HL-60/S4 (cell line): ENCODE measurements around the gene MX2.

Experiments
- in situ Hi-C: fragments of 300-500 bp; cut with MboI; formaldehyde crosslinking; loops from 2 replicates; pipeline ENCODE4 v1.14.3; 2022; ENCODE audit warnings: low sequenced_read_pairs

Gene MX2

DNA sequence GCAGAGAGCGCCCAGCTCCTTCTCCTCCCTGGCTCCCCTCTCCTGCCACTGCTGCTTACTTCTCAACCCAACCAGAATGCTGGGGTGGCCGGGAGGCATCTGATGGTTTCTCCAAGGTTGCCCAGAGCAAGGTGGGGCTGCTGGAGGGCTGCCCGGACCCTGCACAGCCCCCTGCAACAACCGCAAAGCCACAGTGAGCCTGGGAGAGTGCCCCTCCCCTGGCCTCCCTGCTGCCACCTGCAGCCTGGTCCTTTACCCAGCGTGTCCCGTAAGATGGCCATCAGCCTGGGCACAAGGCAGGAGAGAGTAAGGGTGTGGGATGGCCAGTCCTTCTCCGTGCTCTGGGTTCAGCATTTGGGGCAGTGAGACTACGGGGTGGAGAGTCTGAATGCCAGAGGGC is 17.0 kb downstream of the MX2 start:
- in situ Hi-C loops: no loop called here

DNA sequence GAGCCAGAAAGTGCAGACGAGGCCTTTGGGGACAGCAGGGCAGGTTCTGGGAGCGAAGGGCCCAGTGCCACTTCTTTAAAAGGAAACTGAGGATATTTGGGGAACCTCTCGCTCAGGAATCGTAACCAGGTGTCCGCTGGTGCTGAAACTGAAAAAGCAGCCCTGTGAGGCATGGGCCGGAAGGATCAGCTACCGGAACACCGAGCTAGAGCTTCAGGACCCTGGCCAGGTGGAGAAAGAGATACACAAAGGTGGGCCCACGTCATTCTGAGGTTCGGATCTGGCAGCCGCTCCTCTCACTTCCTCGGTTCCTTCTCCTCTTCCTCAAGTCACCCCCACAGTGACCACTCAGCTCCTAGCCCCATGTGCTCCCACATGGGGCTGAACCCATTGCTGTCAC is 18.1 kb downstream of the MX2 start:
- in situ Hi-C loops: no loop called here

DNA sequence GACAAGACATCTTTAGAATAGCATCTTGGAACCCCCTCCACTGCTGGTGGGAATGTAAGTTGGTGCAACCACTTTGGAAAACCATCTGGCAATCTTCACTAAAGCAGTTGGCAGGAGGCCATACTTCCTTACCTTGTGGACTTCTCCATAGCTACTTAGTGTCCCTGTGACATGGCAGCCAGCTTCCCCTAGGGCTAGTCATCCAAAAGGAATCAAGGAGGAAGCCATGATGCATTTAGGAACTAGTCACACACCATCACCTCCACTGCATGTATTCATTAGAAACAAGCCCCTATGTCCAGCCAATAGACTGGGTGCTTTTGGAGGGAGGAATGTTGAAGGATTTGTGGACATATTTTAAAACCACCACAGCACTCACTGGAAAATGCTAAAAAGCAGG is 19.9 kb downstream of the MX2 start:
- in situ Hi-C loops: no loop called here

DNA sequence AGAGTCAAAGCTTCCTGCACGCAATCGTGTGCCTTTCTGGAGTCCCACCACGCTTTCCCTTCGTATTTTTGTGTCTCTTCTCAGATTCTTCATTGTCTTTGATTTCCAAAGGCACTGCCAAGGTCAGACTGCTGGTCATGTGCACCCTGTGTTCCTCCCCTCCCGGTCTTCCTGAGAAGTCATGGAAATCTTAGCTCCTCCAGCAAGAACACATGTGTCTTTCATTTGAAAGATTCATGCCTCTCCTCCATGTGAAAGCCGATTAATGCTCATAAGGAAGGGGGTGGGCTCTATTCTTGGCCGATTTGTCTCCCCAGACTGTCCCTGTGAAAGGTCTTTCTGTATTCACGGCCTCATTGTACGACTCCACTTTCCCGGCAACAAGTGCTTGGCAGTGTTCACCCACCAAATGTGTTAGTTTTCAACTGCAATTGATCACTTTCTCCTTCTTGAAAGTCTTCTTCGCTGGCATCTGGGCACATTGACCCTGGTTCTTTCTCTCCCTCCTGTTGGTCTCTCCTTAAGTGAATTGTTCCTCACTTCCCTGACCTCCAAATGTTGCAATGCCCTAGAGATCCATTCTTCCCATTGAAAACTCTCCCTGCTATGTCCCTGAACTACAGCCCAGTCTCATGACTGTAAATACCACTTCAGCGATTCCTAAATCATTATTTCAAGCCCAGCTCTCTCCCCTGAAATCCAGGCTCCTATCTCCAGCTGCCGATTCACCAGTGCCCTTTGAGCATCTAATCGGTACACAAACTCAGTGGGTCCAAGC is 25.4 kb downstream of the MX2 start:
- in situ Hi-C loops: no loop called here

GRCh38 chr21:41387824-41388223 is 26.0 kb downstream of the MX2 start:
- in situ Hi-C loops: no loop called here

GRCh38 chr21:41388259-41388658 is 26.4 kb downstream of the MX2 start:
- in situ Hi-C loops: no loop called here

DNA sequence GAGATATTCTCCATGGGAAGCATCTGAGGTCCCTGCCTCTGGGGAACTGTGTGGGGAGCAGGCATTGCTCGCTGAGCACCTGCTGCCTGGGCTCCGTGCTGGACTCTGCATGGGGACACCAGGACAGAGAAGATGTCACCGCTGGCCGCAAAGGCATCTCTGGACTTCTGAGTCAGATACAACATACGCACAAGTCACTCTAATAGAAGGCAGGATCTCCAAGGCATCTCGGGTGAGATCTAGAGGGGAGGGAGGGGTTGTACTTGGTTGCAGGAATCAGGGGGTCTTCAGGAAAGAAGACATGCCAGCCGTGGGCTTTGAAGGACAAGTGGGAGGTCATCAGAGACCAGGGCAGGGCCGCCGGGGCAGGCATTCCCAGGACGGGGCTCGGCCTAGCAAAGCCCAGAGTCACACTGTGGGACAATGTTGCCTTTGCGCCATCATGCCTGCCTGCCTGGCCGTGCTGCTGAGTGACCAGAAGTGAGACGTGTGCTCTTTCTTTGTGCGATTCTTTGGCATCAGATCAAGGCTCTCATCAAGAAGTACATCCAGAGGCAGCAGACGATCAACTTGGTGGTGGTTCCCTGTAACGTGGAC is 28.3 kb downstream of the MX2 start:
- in situ Hi-C loops: no loop called here

- in situ Hi-C loops: no loop called here
Measured at GRCh38 chr21:41393876-41394465, 32.1 kb downstream of the MX2 start.

DNA sequence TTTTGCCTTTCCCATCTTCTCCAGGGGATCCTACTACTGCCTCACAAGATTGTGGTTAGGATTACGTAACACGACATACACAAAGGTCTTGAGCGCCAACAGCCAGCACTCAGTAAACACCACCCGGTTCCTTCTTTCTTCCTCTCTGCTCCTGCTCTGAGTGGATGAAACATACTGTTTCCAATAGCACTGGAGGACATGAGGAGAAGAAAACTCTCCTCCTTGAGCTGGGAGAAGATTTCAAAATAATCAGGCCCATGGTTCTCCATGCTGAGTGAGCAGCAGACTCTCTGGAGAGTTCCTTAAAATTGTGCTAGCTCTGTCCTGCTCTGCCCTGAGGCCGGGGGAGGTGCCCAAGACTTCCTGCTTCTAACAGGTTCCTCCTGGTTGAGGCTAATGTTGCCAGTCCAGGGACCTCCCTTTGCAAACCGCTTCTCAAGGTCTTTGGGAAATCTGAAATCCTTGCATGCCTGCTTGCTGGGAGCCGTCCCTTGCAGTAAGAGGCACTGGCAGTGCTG is 34.8 kb downstream of the MX2 start:
- in situ Hi-C loops: no loop called here

DNA sequence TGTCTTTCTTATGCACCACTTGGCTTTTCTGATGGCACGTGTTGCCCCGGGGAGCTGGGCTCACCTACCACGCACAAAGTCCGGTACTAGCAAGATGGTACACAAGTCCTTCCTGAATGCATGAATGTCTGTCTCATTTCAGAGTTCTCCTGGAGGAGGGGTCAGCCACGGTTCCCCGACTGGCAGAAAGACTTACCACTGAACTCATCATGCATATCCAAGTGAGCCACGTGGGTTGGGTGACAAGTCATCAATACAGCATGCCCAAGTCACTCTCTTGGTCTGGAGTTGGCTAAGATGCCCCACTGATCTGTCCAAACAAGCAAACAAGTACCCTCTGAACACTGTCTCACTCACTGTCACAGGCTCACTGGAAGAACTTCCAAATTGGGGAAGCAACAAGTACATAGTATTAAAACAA is 35.7 kb downstream of the MX2 start:
- in situ Hi-C loops: no loop called here

GRCh38 chr21:41398251-41398650 is 36.4 kb downstream of the MX2 start:
- in situ Hi-C loops: no loop called here

DNA sequence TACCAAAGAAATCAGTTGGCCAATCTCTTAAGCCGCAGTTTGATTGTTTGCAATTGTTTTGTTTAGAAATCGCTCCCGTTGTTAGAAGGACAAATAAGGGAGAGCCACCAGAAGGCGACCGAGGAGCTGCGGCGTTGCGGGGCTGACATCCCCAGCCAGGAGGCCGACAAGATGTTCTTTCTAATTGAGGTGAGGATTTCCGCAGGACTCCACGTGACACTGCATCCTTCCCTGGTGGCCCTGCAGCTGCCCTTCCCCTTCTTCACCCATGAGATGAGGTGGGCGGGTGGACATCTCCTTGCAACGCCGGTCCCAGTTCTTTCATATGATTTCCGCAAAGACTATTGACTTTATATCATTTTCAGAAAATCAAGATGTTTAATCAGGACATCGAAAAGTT is 37.0 kb downstream of the MX2 start:
- in situ Hi-C loops: no loop called here

GRCh38 chr21:41399246-41399800 is 37.5 kb downstream of the MX2 start:
- in situ Hi-C loops: no loop called here

DNA sequence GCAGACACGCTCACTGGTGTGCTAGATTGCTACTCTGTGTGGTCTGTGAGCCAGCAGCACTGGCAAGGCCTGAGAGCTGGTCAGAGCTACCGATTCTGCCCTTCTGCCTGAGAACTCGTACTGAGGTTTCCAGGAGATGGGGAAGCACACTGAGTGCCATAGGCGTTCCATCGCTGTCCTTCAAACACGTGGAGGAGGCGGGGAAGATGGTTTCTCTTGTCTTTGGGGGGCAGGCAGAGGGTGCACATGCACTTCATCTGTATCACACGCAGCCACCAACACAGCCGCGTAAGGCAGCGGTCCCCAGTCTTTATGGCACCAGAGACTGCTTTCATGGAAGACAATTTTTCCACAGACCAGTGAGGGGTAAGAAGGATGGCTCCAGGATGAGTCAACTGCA is 40.4 kb downstream of the MX2 start:
- in situ Hi-C loops: no loop called here

- in situ Hi-C loops: no loop called here
Measured at GRCh38 chr21:41402796-41403195, 41.0 kb downstream of the MX2 start.

GRCh38 chr21:41403331-41403730 is 41.5 kb downstream of the MX2 start:
- in situ Hi-C loops: no loop called here

- in situ Hi-C loops: no loop called here
Measured at GRCh38 chr21:41403966-41404365, 42.1 kb downstream of the MX2 start.

DNA sequence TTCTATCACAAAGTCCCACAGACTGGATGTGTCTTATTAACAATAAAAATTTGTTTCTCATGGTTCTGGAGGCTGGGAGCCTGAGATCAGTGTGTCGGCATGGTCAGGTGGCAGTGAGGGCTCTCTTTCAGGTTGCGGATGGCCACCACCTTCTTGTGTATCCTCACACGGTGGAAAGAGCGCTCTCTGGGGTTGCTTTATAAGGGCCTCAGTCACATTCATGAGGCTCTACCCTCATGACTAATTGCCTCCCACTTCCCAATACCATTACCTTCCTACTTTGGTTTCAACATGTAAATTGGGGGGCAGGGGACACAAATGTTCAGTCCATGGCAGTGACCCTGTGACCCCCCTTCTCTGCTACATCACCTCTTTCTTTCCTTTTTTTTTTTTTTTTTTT is 43.5 kb downstream of the MX2 start:
- in situ Hi-C loops: no loop called here

DNA sequence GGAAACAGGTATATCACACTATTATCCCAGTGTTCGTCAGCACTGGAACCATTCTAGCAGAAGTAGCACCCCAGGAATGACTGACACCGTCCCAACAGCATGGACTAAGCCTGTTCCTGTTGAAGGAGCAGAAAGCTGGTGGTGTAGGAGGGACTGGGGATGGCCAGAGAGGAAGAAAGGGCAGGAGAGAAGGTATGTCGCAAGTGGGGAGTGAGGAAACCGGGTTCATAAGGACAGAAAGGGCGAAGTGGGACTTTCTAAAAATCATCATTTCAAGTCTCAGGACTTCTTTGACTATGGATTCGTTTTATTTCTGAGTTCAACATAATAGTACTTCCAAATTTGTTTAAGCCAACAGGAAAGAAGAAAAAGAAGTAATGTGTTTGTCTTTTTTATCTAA is 44.5 kb downstream of the MX2 start:
- in situ Hi-C loops: no loop called here

- in situ Hi-C loops: no loop called here
Measured at GRCh38 chr21:41407541-41408460, 46.0 kb downstream of the MX2 start.

GRCh38 chr21:41410361-41410760 is 48.5 kb downstream of the MX2 start:
- in situ Hi-C loops: no loop called here
